B cell (primary cell): ENCODE measurements around the gene SLC25A26. TPM values are rescaled to one million over a fixed set of nuclear protein-coding genes. Genes with fewer than 3 reads are reported as not detected.

Experiments
- ATAC-seq: fragments of 200-7000 bp; cut with Tn5 transposase; one replicate; pipeline ENCODE4 v1.10.0; 2021; ENCODE audit warnings: low read depth, mild to moderate bottlenecking, moderate number of reproducible peaks, moderate library complexity
- CTCF ChIA-PET: fragments of 350-600 bp; sonication (Branson Sonifier 250); formaldehyde crosslinking; loops from one replicate; lab custom pipeline; 2021; ENCODE audit warnings: antibody characterized with exemption, inconsistent platforms; lab: Charles Lee
- POLR2A ChIA-PET: fragments of 350-600 bp; sonication (Branson Sonifier 250); formaldehyde crosslinking; loops from one replicate; lab custom pipeline; 2021; ENCODE audit warnings: antibody characterized with exemption; lab: Charles Lee
- DNase-seq: peaks from one replicate; pipeline ENCODE4 v3.0.0; 2013
- H2AFZ ChIP-seq: 2 replicates; pipeline ENCODE4 v1.6.1; 2012; ENCODE audit warnings: mild to moderate bottlenecking, low read depth, low read length; ENCODE audit not compliant: insufficient read depth, poor library complexity, severe bottlenecking
- H3K27ac ChIP-seq, 2 donors: 1 replicate in 1 of 2; 2 replicates in 1 of 2; pipeline ENCODE4 v1.5.1; 2012 to 2013; ENCODE audit warnings: low read length in 2 of 2, mild to moderate bottlenecking in 2 of 2, moderate library complexity in 1 of 2
- H3K27me3 ChIP-seq, 4 experiments: fragments of 200-600 bp in 1 of 4; sonication (generic) in 1 of 4; replicated peaks in 1 of 4; 1 replicate in 2 of 4; 2 replicates in 2 of 4; pipeline versions ENCODE4 v1.6.1 to v1.7.0; 2013 to 2016; ENCODE audit warnings: low read length in 3 of 4, mild to moderate bottlenecking in 2 of 4, mixed read lengths in 1 of 4, moderate library complexity in 1 of 4; ENCODE audit not compliant: insufficient read depth in 4 of 4, control insufficient read depth in 3 of 4; ENCODE audit errors: control extremely low read depth in 1 of 4
- H3K36me3 ChIP-seq, 2 experiments: replicated peaks in 1 of 2; 1 replicate in 1 of 2; 2 replicates in 1 of 2; pipeline versions ENCODE4 v1.6.1 to v1.7.1; 2013; ENCODE audit warnings: low read length in 1 of 2; ENCODE audit not compliant: insufficient read depth in 2 of 2, control insufficient read depth in 1 of 2; ENCODE audit errors: control extremely low read depth in 1 of 2, extremely low read depth in 1 of 2
- H3K4me1 ChIP-seq, 2 donors: fragments of 200-600 bp in 1 of 2; sonication (generic) in 1 of 2; 1 replicate in 1 of 2; 2 replicates in 1 of 2; pipeline versions ENCODE4 v1.5.1 to v1.6.1; 2013 to 2017; ENCODE audit warnings: low read length in 2 of 2; ENCODE audit not compliant: control insufficient read depth in 2 of 2, insufficient read depth in 2 of 2
- H3K4me2 ChIP-seq: replicated peaks from 2 replicates; pipeline ENCODE3; 2012; ENCODE audit warnings: mild to moderate bottlenecking, low read depth, low read length; ENCODE audit not compliant: poor library complexity, severe bottlenecking
- H3K4me3 ChIP-seq, 5 experiments: fragments of 200-600 bp in 1 of 5; sonication (generic) in 1 of 5; 1 replicate in 3 of 5; 2 replicates in 2 of 5; pipeline versions ENCODE4 v1.5.1 to v1.7.0; 2011 to 2016; ENCODE audit warnings: low read length in 4 of 5, mild to moderate bottlenecking in 4 of 5, low read depth in 2 of 5, control low read depth in 1 of 5, moderate library complexity in 1 of 5; ENCODE audit not compliant: insufficient read depth in 1 of 5; ENCODE audit errors: control extremely low read depth in 1 of 5, extremely low read depth in 1 of 5
- H3K79me2 ChIP-seq: fragments of 200-600 bp; sonication (generic); one replicate; pipeline ENCODE4 v1.6.0; 2016; ENCODE audit warnings: low read length; ENCODE audit not compliant: control insufficient read depth, insufficient read depth
- H3K9ac ChIP-seq: fragments of 200-600 bp; sonication (generic); 2 replicates; pipeline ENCODE4 v1.6.1; 2017; ENCODE audit warnings: mild to moderate bottlenecking, low read length, moderate library complexity
- H3K9me3 ChIP-seq, 3 donors: one replicate each; pipeline versions ENCODE4 v1.6.1 to v1.7.1; 2013; ENCODE audit warnings: low read length in 2 of 3; ENCODE audit not compliant: control insufficient read depth in 2 of 3, insufficient read depth in 1 of 3; ENCODE audit errors: control extremely low read depth in 1 of 3
- H4K20me1 ChIP-seq: 2 replicates; pipeline ENCODE4 v1.6.0; 2012; ENCODE audit warnings: mild to moderate bottlenecking, low read length; ENCODE audit not compliant: insufficient read depth, control insufficient read depth, poor library complexity, severe bottlenecking
- H3K27ac Mint-ChIP-seq: one replicate; pipeline ENCODE4 v1.8.0; 2021; ENCODE audit warnings: mixed read lengths
- H3K27me3 Mint-ChIP-seq: one replicate; pipeline ENCODE4 v1.8.0; 2021; ENCODE audit warnings: mixed read lengths
- H3K4me1 Mint-ChIP-seq: one replicate; pipeline ENCODE4 v1.8.0; 2021; ENCODE audit warnings: mixed read lengths
- H3K4me3 Mint-ChIP-seq: one replicate; pipeline ENCODE4 v1.8.0; 2021; ENCODE audit warnings: mixed read lengths
- H3K9me3 Mint-ChIP-seq: one replicate; pipeline ENCODE4 v1.8.0; 2022; ENCODE audit warnings: mixed read lengths; ENCODE audit not compliant: insufficient read depth
- CTCF ChIP-seq: fragments of 200-600 bp; IDR thresholded peaks from one replicate; pipeline ENCODE4 v1.8.0; 2022; ENCODE audit warnings: antibody characterized with exemption, mild to moderate bottlenecking
- EZH2 ChIP-seq: IDR thresholded peaks from 2 replicates; pipeline ENCODE4 v1.6.1; 2012; ENCODE audit warnings: borderline replicate concordance, low read depth, mild to moderate bottlenecking, moderate library complexity, low read length; ENCODE audit not compliant: insufficient read depth, poor library complexity, severe bottlenecking
- WGBS: methylation state at CpG from one replicate; pipeline ENCODE4 v1.1.5; 2013; ENCODE audit warnings: missing lambda C conversion rate; ENCODE audit not compliant: insufficient coverage; 5-methylcytosine and 5-hydroxymethylcytosine counted together
- intact Hi-C: fragments of 100-400 bp; cut with micrococcal nuclease; formaldehyde crosslinking; loops from one replicate; pipeline ENCODE4 v1.10.0; 2022
- polyA plus RNA-seq: library from polyadenylated mRNA; depleted of rRNA; stranded (reverse); fragments of >200 nt; gene quantifications from 2 replicates; pipeline ENCODE4 v1.2.3, GENCODE V29; 2012
- total RNA-seq, 2 donors: library from RNA; stranded (reverse); fragments of 120-200 nt in 1 of 2; gene quantifications; 1 replicate in 1 of 2; 2 replicates in 1 of 2; pipeline versions ENCODE4 v1.2.3 to v1.2.4, GENCODE V29; 2013 to 2022

The SLC25A26 gene
- total and polyA plus RNA-seq, 2 donors (not counting 1 experiment from before 2014, with no cell fraction given), result 22.3 to 23.8 TPM

GRCh38 chr3:66406831-66407610, 186.2 kb downstream of the SLC25A26 start:
- Histone ChIP-seq H3K4me1 (no peaks in the 10 kb centered on the region), H4K20me1 (no peaks in the 10 kb centered on the region), H3K79me2 (no peaks in the 10 kb centered on the region), H3K9me3 (no peaks in the 10 kb centered on the region), H3K27me3 (no peaks in the 10 kb centered on the region), H3K27ac (no peak overlapping the region), H3K9ac (no peak overlapping the region), H3K4me3 (no peak overlapping the region), H3K36me3 (no peaks in the 10 kb centered on the region), H3K4me2 (no peak overlapping the region), H2AFZ (no peak overlapping the region)
- no peaks in the 10 kb centered on the region for H3K9me3 Mint-ChIP-seq
- WGBS, result 94% methylated on average over 14 of the region's 17 CpGs
- intact Hi-C loops, result loop anchor here (1.0 to 2.0 kb wide), 2 partner anchors 94 to 131 kb away; partner anchors contain the start of gene LRIG1
- no peak overlapping the region for H3K4me3 Mint-ChIP-seq
- H3K27me3 Mint-ChIP-seq, result no peaks in the 10 kb centered on the region
- no peak for DNase-seq
- no peak for ATAC-seq
- ChIA-PET CTCF (interaction anchor here (0.7 to 7.7 kb wide), 21 partner anchors 10 to 630 kb away, joined by 3 to 87 read pairs (median 4); no protein-coding TSS in a partner anchor), POLR2A (no interaction called here)
- no peak overlapping the region for H3K27ac Mint-ChIP-seq
- TF ChIP-seq EZH2 (no peak), CTCF (no peak)
- H3K4me1 Mint-ChIP-seq, result no peaks in the 10 kb centered on the region

GRCh38 chr3:66407611-66408218, 186.9 kb downstream of the SLC25A26 start:
- POLR2A ChIA-PET, result no interaction called here
- no peaks in the 10 kb centered on the region for H3K27me3 Mint-ChIP-seq

More at GRCh38 chr3:66407611-66408218, 186.9 kb downstream of the SLC25A26 start:
- DNase-seq (peak; percentile 70), ATAC-seq (peak; percentile 89)
- no peaks in the 10 kb centered on the region for H3K27me3 ChIP-seq
- TF ChIP-seq CTCF (peak; percentile 80), EZH2 (no peak)
- no peaks in the 10 kb centered on the region for H3K36me3 ChIP-seq
- no peak overlapping the region for H3K27ac ChIP-seq
- intact Hi-C loops, result loop anchor here (1.0 to 2.0 kb wide), 2 partner anchors 93 to 131 kb away; partner anchors contain the start of gene LRIG1
- H3K9ac ChIP-seq, result no peak overlapping the region
- Mint-ChIP-seq H3K27ac (no peak overlapping the region), H3K9me3 (no peaks in the 10 kb centered on the region), H3K4me1 (no peaks in the 10 kb centered on the region), H3K4me3 (no peak overlapping the region)
- no peak overlapping the region for H2AFZ ChIP-seq
- H4K20me1 ChIP-seq, result no peaks in the 10 kb centered on the region
- H3K9me3 ChIP-seq, result no peaks in the 10 kb centered on the region
- no peak overlapping the region for H3K4me2 ChIP-seq
- CTCF ChIA-PET, result interaction anchor here (0.7 to 7.7 kb wide), 25 partner anchors 10 to 629 kb away, joined by 3 to 87 read pairs (median 4); no protein-coding TSS in a partner anchor
- H3K79me2 ChIP-seq, result no peaks in the 10 kb centered on the region
- H3K4me1 ChIP-seq, result no peaks in the 10 kb centered on the region
- H3K4me3 ChIP-seq, result no peak overlapping the region
- WGBS, result 68% methylated on average over 13 of the region's 14 CpGs
